ENCODE data around the gene WNT2.

DNA sequence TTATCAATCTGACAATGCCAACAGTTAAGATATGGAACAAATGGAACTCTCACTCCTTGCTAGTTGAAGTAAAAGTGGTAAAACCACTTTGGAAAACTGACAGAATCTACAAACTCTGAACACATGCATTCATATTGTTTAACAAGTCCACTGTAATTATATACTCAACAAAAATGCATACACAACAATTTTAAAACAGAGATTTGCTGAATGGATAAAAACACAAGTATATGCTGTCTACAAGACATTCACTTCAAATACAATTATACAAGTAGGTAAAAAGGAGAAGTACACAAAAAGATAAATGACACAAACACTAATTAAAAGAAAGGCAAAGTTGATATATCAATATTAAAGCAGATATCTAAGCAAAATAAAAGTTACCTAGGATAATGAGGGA, 9.2 kb upstream of the WNT2 start:
- TF ChIP-seq, protein P1, sequence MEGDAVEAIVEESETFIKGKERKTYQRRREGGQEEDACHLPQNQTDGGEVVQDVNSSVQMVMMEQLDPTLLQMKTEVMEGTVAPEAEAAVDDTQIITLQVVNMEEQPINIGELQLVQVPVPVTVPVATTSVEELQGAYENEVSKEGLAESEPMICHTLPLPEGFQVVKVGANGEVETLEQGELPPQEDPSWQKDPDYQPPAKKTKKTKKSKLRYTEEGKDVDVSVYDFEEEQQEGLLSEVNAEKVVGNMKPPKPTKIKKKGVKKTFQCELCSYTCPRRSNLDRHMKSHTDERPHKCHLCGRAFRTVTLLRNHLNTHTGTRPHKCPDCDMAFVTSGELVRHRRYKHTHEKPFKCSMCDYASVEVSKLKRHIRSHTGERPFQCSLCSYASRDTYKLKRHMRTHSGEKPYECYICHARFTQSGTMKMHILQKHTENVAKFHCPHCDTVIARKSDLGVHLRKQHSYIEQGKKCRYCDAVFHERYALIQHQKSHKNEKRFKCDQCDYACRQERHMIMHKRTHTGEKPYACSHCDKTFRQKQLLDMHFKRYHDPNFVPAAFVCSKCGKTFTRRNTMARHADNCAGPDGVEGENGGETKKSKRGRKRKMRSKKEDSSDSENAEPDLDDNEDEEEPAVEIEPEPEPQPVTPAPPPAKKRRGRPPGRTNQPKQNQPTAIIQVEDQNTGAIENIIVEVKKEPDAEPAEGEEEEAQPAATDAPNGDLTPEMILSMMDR (IDR thresholded peaks at IDR 0.05) = no peak
- no peak for TF ChIP-seq EZH2 (IDR thresholded peaks at IDR 0.05; ENCODE audit: borderline replicate concordance, insufficient read depth, low read depth, low read length, poor library complexity, severe bottlenecking)
